CD8-positive, alpha-beta memory T cell (primary cell): ENCODE measurements around the gene EVX2. TPM values are rescaled to one million over a fixed set of nuclear protein-coding genes. Genes with fewer than 3 reads are reported as not detected.

ENCODE experiments used
- CTCF ChIA-PET: fragments of 350-600 bp; sonication (Branson Sonifier 250); formaldehyde crosslinking; loops from one replicate; lab custom pipeline; 2021; ENCODE audit warnings: antibody characterized with exemption; lab: Charles Lee
- POLR2A ChIA-PET: fragments of 350-600 bp; sonication (Branson Sonifier 250); formaldehyde crosslinking; loops from one replicate; lab custom pipeline; 2021; ENCODE audit warnings: antibody characterized with exemption; lab: Charles Lee
- DNase-seq, 5 donors: peaks; one replicate each; pipeline versions ENCODE4 v3.0.0 to v3.0.0-alpha.2; 2020 to 2022; ENCODE audit warnings: mixed read lengths in 1 of 5
- H3K27ac ChIP-seq: one replicate; pipeline ENCODE4 v1.7.0; 2013; ENCODE audit warnings: low read depth, mild to moderate bottlenecking, low read length, moderate library complexity
- H3K27me3 ChIP-seq: 2 replicates; pipeline ENCODE4 v1.7.0; 2013; ENCODE audit warnings: low read length, mild to moderate bottlenecking; ENCODE audit not compliant: insufficient read depth, poor library complexity, severe bottlenecking
- H3K36me3 ChIP-seq: 2 replicates; pipeline ENCODE4 v1.7.0; 2013; ENCODE audit warnings: mild to moderate bottlenecking, low read length, moderate library complexity; ENCODE audit not compliant: insufficient read depth
- H3K4me1 ChIP-seq: 2 replicates; pipeline ENCODE4 v1.7.0; 2013; ENCODE audit warnings: mild to moderate bottlenecking, low read length, moderate library complexity; ENCODE audit not compliant: insufficient read depth
- H3K4me3 ChIP-seq: 2 replicates; pipeline ENCODE4 v1.7.0; 2013; ENCODE audit warnings: mild to moderate bottlenecking, low read length
- H3K9me3 ChIP-seq: 2 replicates; pipeline ENCODE4 v1.7.0; 2013; ENCODE audit warnings: mild to moderate bottlenecking, low read length
- H3K27ac Mint-ChIP-seq, 8 donors: one replicate each; pipeline ENCODE4 v1.8.0; 2020 to 2021; ENCODE audit warnings: mixed read lengths in 8 of 8, mild to moderate bottlenecking in 6 of 8, inconsistent platforms in 3 of 8, moderate library complexity in 3 of 8
- H3K27me3 Mint-ChIP-seq, 2 donors: one replicate each; pipeline ENCODE4 v1.8.0; 2020 to 2021; ENCODE audit warnings: mixed read lengths in 2 of 2, mild to moderate bottlenecking in 1 of 2, moderate library complexity in 1 of 2
- H3K36me3 Mint-ChIP-seq, 3 donors: one replicate each; pipeline ENCODE4 v1.8.0; 2020 to 2021; ENCODE audit warnings: mixed read lengths in 3 of 3, inconsistent platforms in 1 of 3, mild to moderate bottlenecking in 1 of 3
- H3K4me1 Mint-ChIP-seq, 3 donors: one replicate each; pipeline ENCODE4 v1.8.0; 2020 to 2021; ENCODE audit warnings: mixed read lengths in 3 of 3, inconsistent platforms in 1 of 3, mild to moderate bottlenecking in 1 of 3
- H3K4me3 Mint-ChIP-seq, 7 donors: one replicate each; pipeline ENCODE4 v1.8.0; 2020 to 2021; ENCODE audit warnings: mixed read lengths in 7 of 7, mild to moderate bottlenecking in 6 of 7, moderate library complexity in 4 of 7, inconsistent platforms in 2 of 7
- H3K9me3 Mint-ChIP-seq, 5 donors: one replicate each; pipeline ENCODE4 v1.8.0; 2020 to 2022; ENCODE audit warnings: mixed read lengths in 5 of 5, mild to moderate bottlenecking in 3 of 5, moderate library complexity in 2 of 5, inconsistent platforms in 1 of 5
- polyA plus RNA-seq: library from polyadenylated mRNA; unstranded; fragments of 300-500 nt; fragmentation: Illumina TruSeq; gene quantifications from one replicate; pipeline ENCODE4 v1.2.3, GENCODE V29; 2021
- total RNA-seq, 2 experiments: library from RNA; stranded (reverse); gene quantifications; one replicate each; pipeline ENCODE4 v1.2.3, GENCODE V29; 2021

Gene EVX2
- not detected for total RNA-seq
- polyA plus RNA-seq: not detected

DNA sequence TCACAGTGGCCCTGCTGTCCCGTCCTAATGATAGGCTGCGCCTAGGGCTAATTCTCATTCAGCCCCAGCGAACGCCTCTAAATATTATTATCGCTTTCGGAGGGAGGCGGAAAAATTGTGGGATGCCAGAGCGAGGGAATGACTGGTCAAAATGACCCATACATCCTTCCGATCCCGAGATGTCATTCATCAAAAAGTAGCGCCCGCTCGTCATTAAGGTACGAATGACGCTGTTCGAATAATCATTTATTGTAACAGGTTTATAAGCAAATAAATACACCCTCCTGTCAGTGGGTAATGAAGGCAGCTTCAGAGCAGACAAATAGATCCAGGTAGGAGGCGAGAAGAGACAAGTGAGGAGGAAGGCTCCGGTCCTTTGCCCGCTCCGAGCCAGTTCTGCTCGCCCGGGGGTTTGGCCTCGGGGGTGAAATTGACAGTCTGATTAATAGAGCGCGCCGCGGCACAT lies at the start of gene EVX2:
EVX2 (minus strand) TSS at position 167 of the 466 bp plus-strand sequence. CDS start 186 bp downstream, outside the sequence.
- Mint-ChIP-seq H3K27me3 (peaks cover 85 to 89% of the 10 kb centered on the region in 2 donors), H3K36me3 (peaks cover 0 to 8% (median 4%) of the 10 kb centered on the region in 3 donors), H3K4me3 (peak within 1 kb of the TSS; percentile 20 to 74 (median 67)), H3K9me3 (peaks cover 4 to 63% (median 62%) of the 10 kb centered on the region in 5 donors), H3K4me1 (peaks cover 13 to 18% (median 17%) of the 10 kb centered on the region in 3 donors), H3K27ac (peak within 1 kb of the TSS in 7 of 8 donors; percentile 2 to 95 (median 72))
- no peak within 1 kb of the TSS for H3K4me3 ChIP-seq
- ChIA-PET POLR2A (no interaction called here), CTCF (interaction anchor here (1.2 kb wide), 1 partner anchor 43 kb away, joined by 5 read pairs; no protein-coding TSS in a partner anchor)
- DNase-seq: no peak
- no peaks in the 10 kb centered on the region for H3K36me3 ChIP-seq
- H3K4me1 ChIP-seq: peaks cover 6% of the 10 kb centered on the region
- peaks cover 93% of the 10 kb centered on the region for H3K27me3 ChIP-seq
- H3K27ac ChIP-seq: no peak within 1 kb of the TSS
- H3K9me3 ChIP-seq: peaks cover 21% of the 10 kb centered on the region

DNA sequence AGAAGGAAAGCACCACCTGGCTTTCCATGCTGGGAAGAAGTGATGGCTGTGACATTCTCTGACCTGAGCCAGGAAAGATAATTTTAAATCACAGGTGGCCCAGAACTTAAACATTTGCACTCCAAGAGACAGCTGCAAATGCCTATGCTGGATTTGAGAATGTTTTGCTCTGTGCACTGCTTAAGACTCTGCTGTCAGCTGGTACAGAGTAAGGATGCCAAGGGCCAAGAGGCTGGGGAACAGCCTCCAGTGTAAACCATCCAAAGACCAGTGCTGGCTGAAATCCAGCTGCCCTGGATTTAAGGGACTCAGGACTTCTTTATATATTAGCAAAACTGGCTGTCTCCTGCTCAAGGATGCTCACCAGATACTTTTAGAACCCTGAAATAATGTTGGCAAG lies 49.6 kb upstream of the EVX2 start:
- H3K4me3 ChIP-seq: no peak overlapping the region
- ChIA-PET POLR2A (no interaction called here), CTCF (interaction anchor here (2.0 kb wide), 1 partner anchor 1015 kb away, joined by 9 read pairs; no protein-coding TSS in a partner anchor)
- Mint-ChIP-seq H3K27ac (peak overlapping the region in 1 of 8 donors; percentile 10), H3K36me3 (no peaks in the 10 kb centered on the region), H3K4me1 (peaks cover 30 to 51% (median 49%) of the 10 kb centered on the region in 3 donors), H3K4me3 (peak overlapping the region in 1 of 7 donors; percentile 37), H3K9me3 (peaks cover 8 to 42% (median 26%) of the 10 kb centered on the region in 5 donors), H3K27me3 (peaks cover 78 to 85% of the 10 kb centered on the region in 2 donors)
- no peak for DNase-seq
- H3K27me3 ChIP-seq: peaks cover 89% of the 10 kb centered on the region
- no peaks in the 10 kb centered on the region for H3K36me3 ChIP-seq
- H3K27ac ChIP-seq: no peak overlapping the region
- peaks cover 31% of the 10 kb centered on the region for H3K4me1 ChIP-seq
- peaks cover 4% of the 10 kb centered on the region for H3K9me3 ChIP-seq

DNA sequence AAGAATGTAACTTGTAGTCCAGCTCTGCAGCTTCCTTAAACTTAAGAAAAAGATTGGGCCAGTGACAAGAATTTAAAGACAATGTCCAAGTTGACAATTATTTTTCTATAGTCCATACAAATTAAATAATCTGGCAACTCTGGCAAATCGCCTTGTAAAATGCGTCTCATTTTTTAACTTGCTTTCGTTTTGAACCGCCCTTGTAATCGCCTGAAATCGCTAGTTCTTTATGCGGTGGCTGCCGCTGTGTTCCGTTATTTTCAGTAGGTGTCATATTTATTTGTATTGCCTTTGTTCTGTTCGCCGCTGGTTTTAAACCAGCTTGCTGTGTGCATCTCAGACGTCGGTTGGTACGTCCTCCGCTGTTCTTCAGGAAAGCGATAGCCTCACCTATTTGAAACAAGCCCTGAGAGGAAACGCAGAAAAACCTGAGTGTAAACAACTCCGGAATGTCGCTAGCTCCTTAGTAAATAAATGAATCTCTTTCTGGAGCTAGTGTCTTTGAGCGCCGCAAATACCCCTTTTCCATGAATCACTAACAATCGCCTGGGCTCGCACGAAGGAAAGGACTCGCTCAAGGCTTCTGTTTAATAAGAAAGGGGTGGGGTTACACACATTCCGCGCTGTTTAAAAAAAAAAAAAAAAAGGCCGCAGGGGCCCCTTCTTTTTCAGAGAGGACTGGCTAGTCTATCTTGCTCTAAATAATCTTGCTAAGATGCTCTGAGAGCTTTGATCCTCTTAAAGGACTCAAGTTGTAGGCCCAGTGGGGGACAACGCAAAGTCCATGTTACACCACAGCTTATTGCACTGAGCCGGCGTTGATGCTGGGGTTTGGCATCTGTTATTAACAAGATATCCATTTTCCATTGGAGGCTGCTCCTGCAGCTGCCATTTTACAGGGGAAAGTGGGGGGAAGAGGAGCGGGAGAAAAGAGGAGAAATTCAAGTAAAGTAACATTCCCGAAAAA lies 48.7 kb upstream of the EVX2 start:
- H3K36me3 Mint-ChIP-seq: no peaks in the 10 kb centered on the region
- Histone ChIP-seq H3K27ac (no peak overlapping the region), H3K4me1 (peaks cover 35% of the 10 kb centered on the region), H3K4me3 (peak overlapping the region; percentile 37), H3K9me3 (no peaks in the 10 kb centered on the region), H3K27me3 (peaks cover 89% of the 10 kb centered on the region), H3K36me3 (no peaks in the 10 kb centered on the region)
- peak in 1 of 5 donors; percentile 27 for DNase-seq
- H3K27ac Mint-ChIP-seq: peak overlapping the region in 3 of 8 donors; percentile 13 to 65 (median 29)
- peaks cover 34 to 56% (median 55%) of the 10 kb centered on the region in 3 donors for H3K4me1 Mint-ChIP-seq
- ChIA-PET CTCF (interaction anchor here (0.8 to 2.4 kb wide), 9 partner anchors 10 to 1016 kb away, joined by 3 to 14 read pairs (median 3); partner anchors contain the start of gene HOXD9), POLR2A (no interaction called here)
- peaks cover 5 to 41% (median 23%) of the 10 kb centered on the region in 5 donors for H3K9me3 Mint-ChIP-seq
- peak overlapping the region; percentile 45 to 89 (median 81) for H3K4me3 Mint-ChIP-seq
- peaks cover 78 to 85% of the 10 kb centered on the region in 2 donors for H3K27me3 Mint-ChIP-seq

- H3K27ac ChIP-seq: no peak overlapping the region
- no peaks in the 10 kb centered on the region for H3K36me3 ChIP-seq
- Mint-ChIP-seq H3K4me3 (peak overlapping the region in 6 of 7 donors; percentile 77 to 89 (median 82)), H3K27ac (peak overlapping the region in 1 of 8 donors; percentile 13), H3K4me1 (peaks cover 35 to 58% (median 49%) of the 10 kb centered on the region in 3 donors), H3K27me3 (peaks cover 76 to 85% of the 10 kb centered on the region in 2 donors), H3K36me3 (no peaks in the 10 kb centered on the region), H3K9me3 (peaks cover 5 to 38% (median 23%) of the 10 kb centered on the region in 5 donors)
- H3K4me3 ChIP-seq: no peak overlapping the region
- POLR2A ChIA-PET: no interaction called here
- DNase-seq: no peak
- CTCF ChIA-PET: interaction anchor here (1.2 to 2.4 kb wide), 8 partner anchors 10 to 1017 kb away, joined by 3 to 14 read pairs (median 4); partner anchors contain the start of gene HOXD9
- H3K4me1 ChIP-seq: peaks cover 32% of the 10 kb centered on the region
- peaks cover 87% of the 10 kb centered on the region for H3K27me3 ChIP-seq
- no peaks in the 10 kb centered on the region for H3K9me3 ChIP-seq
These were observed 48.0 kb upstream of the EVX2 start for GRCh38 chr2:176131848-176132158.

GRCh38 chr2:176130957-176131847 lies 47.4 kb upstream of the EVX2 start:
- Histone ChIP-seq H3K36me3 (no peaks in the 10 kb centered on the region), H3K9me3 (no peaks in the 10 kb centered on the region), H3K4me3 (no peak overlapping the region), H3K27ac (no peak overlapping the region), H3K27me3 (peaks cover 88% of the 10 kb centered on the region), H3K4me1 (peaks cover 26% of the 10 kb centered on the region)
- Mint-ChIP-seq H3K27me3 (peaks cover 80 to 87% of the 10 kb centered on the region in 2 donors), H3K4me3 (peak overlapping the region; percentile 60 to 92 (median 78)), H3K36me3 (no peaks in the 10 kb centered on the region), H3K4me1 (peaks cover 35 to 57% (median 46%) of the 10 kb centered on the region in 3 donors), H3K9me3 (peaks cover 5 to 38% (median 21%) of the 10 kb centered on the region in 5 donors), H3K27ac (peak overlapping the region in 4 of 8 donors; percentile 13 to 85 (median 52))
- DNase-seq: no peak
- CTCF ChIA-PET: interaction anchor here (0.9 to 2.4 kb wide), 9 partner anchors 9 to 1017 kb away, joined by 3 to 14 read pairs (median 3); partner anchors contain the start of gene HOXD9
- POLR2A ChIA-PET: no interaction called here

DNA sequence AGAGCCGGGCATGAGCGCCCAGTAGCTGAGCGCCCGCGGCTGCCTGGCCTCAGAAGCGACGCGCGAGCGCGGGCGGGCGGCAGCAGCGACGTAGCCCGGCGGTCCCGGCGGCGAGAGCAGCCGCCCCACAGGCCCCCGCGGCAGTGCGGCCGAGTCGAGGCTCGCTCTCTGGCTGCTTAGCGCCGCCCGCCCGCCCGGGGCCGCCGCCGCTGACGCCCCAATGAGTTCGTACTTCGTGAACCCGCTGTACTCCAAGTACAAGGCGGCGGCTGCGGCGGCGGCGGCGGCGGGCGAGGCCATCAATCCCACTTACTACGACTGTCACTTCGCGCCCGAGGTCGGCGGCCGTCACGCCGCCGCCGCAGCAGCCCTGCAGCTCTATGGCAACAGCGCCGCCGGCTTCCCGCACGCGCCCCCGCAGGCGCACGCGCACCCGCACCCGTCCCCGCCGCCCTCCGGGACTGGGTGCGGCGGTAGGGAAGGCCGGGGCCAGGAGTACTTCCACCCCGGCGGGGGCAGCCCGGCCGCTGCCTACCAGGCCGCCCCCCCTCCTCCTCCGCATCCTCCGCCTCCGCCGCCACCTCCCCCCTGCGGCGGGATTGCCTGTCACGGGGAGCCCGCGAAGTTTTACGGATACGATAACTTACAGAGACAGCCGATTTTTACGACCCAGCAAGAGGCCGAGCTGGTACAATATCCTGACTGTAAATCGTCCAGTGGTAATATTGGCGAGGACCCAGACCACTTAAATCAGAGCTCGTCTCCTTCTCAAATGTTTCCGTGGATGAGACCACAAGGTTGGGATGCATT lies 46.6 kb upstream of the EVX2 start:
- H3K27me3 Mint-ChIP-seq: peaks cover 79 to 87% of the 10 kb centered on the region in 2 donors
- peak overlapping the region; percentile 60 to 92 (median 78) for H3K4me3 Mint-ChIP-seq

More for the DNA sequence above, 46.6 kb upstream of the EVX2 start:
- Histone ChIP-seq H3K36me3 (no peaks in the 10 kb centered on the region), H3K4me3 (no peak overlapping the region), H3K4me1 (peaks cover 20% of the 10 kb centered on the region), H3K9me3 (no peaks in the 10 kb centered on the region), H3K27ac (no peak overlapping the region), H3K27me3 (peaks cover 88% of the 10 kb centered on the region)
- Mint-ChIP-seq H3K9me3 (peaks cover 5 to 33% (median 21%) of the 10 kb centered on the region in 5 donors), H3K27ac (peak overlapping the region in 2 of 8 donors; percentile 13 to 71), H3K36me3 (no peaks in the 10 kb centered on the region), H3K4me1 (peaks cover 31 to 48% (median 38%) of the 10 kb centered on the region in 3 donors)
- ChIA-PET POLR2A (no interaction called here), CTCF (interaction anchor here (0.9 to 2.4 kb wide), 3 partner anchors 13 to 325 kb away, joined by 3 to 14 read pairs (median 3); no protein-coding TSS in a partner anchor)
- peak in 2 of 5 donors; percentile 27 to 30 for DNase-seq
